Gastrocnemius medialis (tissue), 4 donors: ENCODE results near the gene FGF22. TPM values are rescaled to one million over a fixed set of nuclear protein-coding genes. Genes with fewer than 3 reads are reported as not detected.
"Not testable (repeated sequence)": the region's sequence is repeated elsewhere in the genome, so short reads cannot be mapped to it uniquely, and the experiment has no call there.

ENCODE experiments used
- ATAC-seq, 2 donors: fragments of 150-250 bp; one replicate each; pipeline ENCODE4 v1.9.1; 2016
- DNase-seq, 2 donors: peaks; one replicate each; pipeline ENCODE4 v3.0.0-alpha.2; 2019
- H3K27ac ChIP-seq, 4 donors: fragments of 200-600 bp; sonication (generic); 1 replicate in 1 of 4; 2 replicates in 3 of 4; pipeline ENCODE4 v1.5.1; 2016 to 2018; ENCODE audit warnings: mild to moderate bottlenecking in 2 of 4, moderate library complexity in 1 of 4
- H3K27me3 ChIP-seq, 3 donors: fragments of 200-600 bp; sonication (generic) in 2 of 3; 1 replicate in 1 of 3; 2 replicates in 2 of 3; pipeline versions ENCODE4 v1.5.1 to v1.6.0; 2016 to 2019; ENCODE audit warnings: mild to moderate bottlenecking in 1 of 3, moderate library complexity in 1 of 3
- H3K36me3 ChIP-seq, 2 donors: fragments of 200-600 bp; sonication (generic) in 1 of 2; one replicate each; pipeline ENCODE4 v1.5.1; 2017 to 2018
- H3K4me1 ChIP-seq, 2 donors: fragments of 200-600 bp; sonication (generic) in 1 of 2; one replicate each; pipeline ENCODE4 v1.5.1; 2016 to 2017; ENCODE audit warnings: mild to moderate bottlenecking in 2 of 2
- H3K4me3 ChIP-seq, 4 donors: fragments of 200-600 bp; sonication (generic) in 3 of 4; 1 replicate in 1 of 4; 2 replicates in 3 of 4; pipeline ENCODE4 v1.5.1; 2016 to 2019; ENCODE audit warnings: mild to moderate bottlenecking in 2 of 4
- H3K9me3 ChIP-seq, 3 donors: fragments of 200-600 bp; sonication (generic) in 2 of 3; 1 replicate in 1 of 3; 2 replicates in 2 of 3; pipeline ENCODE4 v1.5.1; 2016 to 2019
- POLR2A ChIP-seq, 2 donors: fragments of 450-650 bp; IDR thresholded peaks; one replicate each; pipeline ENCODE4 v1.6.1; 2017; ENCODE audit warnings: antibody characterized with exemption in 2 of 2, mild to moderate bottlenecking in 2 of 2, moderate library complexity in 2 of 2
- in situ Hi-C, 4 donors: fragments of 200-750 bp; cut with MboI; loops; one replicate each; pipeline versions ENCODE4 v1.15.0 to v1.8.0; 2017; ENCODE audit warnings: low sequenced_read_pairs in 4 of 4
- intact Hi-C: fragments of 100-400 bp; cut with DNase I; formaldehyde crosslinking; loops from one replicate; pipeline ENCODE4 v1.15.1; 2023; ENCODE audit warnings: low total_unique reads
- total RNA-seq, 4 donors: library from RNA; depleted of rRNA; stranded (reverse); fragments of >200 nt; gene quantifications; one replicate each; pipeline versions ENCODE4 v1.1.0 to v1.2.3, GENCODE V29; 2016
- TF ChIP-seq, protein P1 (sequence below), 5 experiments: fragments of 450-650 bp in 3 of 5; fragments of 200-600 bp in 2 of 5; sonication (generic) in 2 of 5; IDR thresholded peaks in 4 of 5; conservative IDR thresholded peaks in 1 of 5; 1 replicate in 4 of 5; 2 replicates in 1 of 5; pipeline ENCODE4 v1.5.1; 2016 to 2019; ENCODE audit warnings: antibody characterized with exemption in 5 of 5, mild to moderate bottlenecking in 3 of 5, moderate library complexity in 3 of 5

The FGF22 gene
- total RNA-seq, 4 donors from 2014 or later, result not detected

DNA sequence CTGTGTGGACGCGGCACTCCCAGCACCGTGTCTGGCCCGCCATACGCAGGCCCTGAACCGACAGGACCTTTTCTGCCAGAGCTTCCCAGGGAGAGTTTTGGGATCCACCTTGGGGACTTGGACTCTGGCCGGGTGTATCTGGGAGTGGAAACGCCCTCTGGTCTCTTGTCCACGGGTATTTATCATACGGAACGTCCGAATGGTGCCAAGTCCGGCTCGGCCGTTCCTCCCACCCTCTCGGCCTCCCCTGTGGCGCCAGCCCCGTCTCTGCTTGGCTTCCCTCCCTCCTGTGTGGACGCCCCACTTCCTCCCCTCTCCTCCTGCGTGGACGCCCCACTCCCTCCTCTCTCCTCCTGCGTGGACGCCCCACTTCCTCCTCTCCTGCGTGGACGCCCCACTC, 37.9 kb upstream of the FGF22 start:
- Histone ChIP-seq H3K4me3 (no peak overlapping the region), H3K4me1 (no peaks in the 10 kb centered on the region), H3K9me3 (no peaks in the 10 kb centered on the region), H3K27me3 (peaks cover 0 to 6% (median 2%) of the 10 kb centered on the region in 3 donors), H3K36me3 (no peaks in the 10 kb centered on the region), H3K27ac (no peak overlapping the region)
- in situ Hi-C loops, result no loop called here
- intact Hi-C loops, result no loop called here
- DNase-seq (no peak), ATAC-seq (no peak)
- TF ChIP-seq POLR2A (IDR thresholded peaks at IDR 0.05), result no peak
- TF ChIP-seq, protein P1, sequence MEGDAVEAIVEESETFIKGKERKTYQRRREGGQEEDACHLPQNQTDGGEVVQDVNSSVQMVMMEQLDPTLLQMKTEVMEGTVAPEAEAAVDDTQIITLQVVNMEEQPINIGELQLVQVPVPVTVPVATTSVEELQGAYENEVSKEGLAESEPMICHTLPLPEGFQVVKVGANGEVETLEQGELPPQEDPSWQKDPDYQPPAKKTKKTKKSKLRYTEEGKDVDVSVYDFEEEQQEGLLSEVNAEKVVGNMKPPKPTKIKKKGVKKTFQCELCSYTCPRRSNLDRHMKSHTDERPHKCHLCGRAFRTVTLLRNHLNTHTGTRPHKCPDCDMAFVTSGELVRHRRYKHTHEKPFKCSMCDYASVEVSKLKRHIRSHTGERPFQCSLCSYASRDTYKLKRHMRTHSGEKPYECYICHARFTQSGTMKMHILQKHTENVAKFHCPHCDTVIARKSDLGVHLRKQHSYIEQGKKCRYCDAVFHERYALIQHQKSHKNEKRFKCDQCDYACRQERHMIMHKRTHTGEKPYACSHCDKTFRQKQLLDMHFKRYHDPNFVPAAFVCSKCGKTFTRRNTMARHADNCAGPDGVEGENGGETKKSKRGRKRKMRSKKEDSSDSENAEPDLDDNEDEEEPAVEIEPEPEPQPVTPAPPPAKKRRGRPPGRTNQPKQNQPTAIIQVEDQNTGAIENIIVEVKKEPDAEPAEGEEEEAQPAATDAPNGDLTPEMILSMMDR (IDR thresholded peaks at IDR 0.05 in 4 of 5, conservative IDR thresholded peaks at IDR 0.05 in 1 of 5), result no peak

DNA sequence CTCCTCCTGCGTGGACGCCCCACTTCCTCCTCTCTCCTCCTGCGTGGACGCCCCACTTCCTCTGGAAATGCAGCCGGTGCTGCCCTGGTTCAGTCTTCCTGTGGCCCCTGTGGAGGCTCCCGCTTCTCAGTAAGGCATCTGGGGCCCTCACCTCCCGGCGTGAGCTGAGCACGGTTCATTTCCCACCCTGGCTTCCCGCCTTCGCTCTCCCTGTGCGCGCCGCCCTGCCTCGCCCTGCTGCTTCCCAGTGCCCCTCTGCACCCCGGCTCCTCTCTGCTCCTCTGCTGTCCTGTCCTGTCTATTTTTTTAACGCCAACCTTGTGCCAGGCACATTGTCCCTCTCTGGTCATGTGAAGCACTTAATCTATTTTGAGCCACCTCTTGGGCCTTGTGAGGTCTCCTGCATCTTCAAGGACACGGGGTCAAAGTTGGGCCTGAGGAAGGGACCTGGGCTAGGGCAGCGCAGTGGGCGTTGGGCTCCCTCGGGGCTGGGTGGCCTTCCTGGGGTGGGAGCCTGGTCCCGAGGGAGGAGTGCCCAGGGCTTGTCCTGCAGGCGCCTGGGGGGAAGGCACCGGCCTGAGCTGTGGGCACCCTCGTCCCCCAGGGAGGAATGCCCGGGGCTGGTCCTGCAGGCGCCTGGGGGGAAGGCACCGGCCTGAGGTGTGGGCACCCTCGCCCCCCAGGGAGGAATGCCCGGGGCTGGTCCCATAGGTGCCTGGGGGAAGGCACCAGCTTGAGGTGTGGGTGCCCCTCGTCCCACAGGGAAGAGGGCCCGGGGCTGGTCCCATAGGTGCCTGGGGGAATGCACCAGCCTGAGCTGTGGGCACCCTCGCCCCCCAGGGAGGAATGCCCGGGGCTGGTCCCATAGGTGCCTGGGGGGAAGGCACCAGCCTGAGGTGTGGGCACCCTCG, 37.0 kb upstream of the FGF22 start:
- no peaks in the 10 kb centered on the region for H3K9me3 ChIP-seq
- no peak overlapping the region for H3K27ac ChIP-seq
- H3K36me3 ChIP-seq, result no peaks in the 10 kb centered on the region
- ATAC-seq (no peak), DNase-seq (no peak)
- TF ChIP-seq, protein P1 (IDR thresholded peaks at IDR 0.05 in 4 of 5, conservative IDR thresholded peaks at IDR 0.05 in 1 of 5), result no peak
- no peak for TF ChIP-seq POLR2A (IDR thresholded peaks at IDR 0.05)
- no peaks in the 10 kb centered on the region for H3K4me1 ChIP-seq
- H3K27me3 ChIP-seq, result peaks cover 0 to 2% (median 1%) of the 10 kb centered on the region in 3 donors
- H3K4me3 ChIP-seq, result no peak overlapping the region
- intact Hi-C loops, result no loop called here
- in situ Hi-C loops, result no loop called here

DNA sequence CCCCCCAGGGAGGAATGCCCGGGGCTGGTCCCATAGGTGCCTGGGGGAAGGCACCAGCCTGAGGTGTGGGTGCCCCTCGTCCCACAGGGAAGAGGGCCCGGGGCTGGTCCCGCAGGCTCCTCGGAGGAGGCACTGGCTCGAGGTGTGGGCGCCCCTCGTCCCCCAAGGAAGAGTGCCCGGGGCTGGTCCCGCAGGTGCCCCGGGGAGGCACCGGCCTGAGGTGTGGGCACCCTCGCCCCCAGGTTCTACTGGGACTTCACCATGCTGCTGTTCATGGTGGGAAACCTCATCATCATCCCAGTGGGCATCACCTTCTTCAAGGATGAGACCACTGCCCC, 36.4 kb upstream of the FGF22 start:
- in situ Hi-C loops, ATAC-seq, H3K4me1 ChIP-seq, H3K36me3 ChIP-seq, H3K27ac ChIP-seq, intact Hi-C loops, H3K4me3 ChIP-seq, DNase-seq, H3K9me3 ChIP-seq, H3K27me3 ChIP-seq: not testable (repeated sequence)

DNA sequence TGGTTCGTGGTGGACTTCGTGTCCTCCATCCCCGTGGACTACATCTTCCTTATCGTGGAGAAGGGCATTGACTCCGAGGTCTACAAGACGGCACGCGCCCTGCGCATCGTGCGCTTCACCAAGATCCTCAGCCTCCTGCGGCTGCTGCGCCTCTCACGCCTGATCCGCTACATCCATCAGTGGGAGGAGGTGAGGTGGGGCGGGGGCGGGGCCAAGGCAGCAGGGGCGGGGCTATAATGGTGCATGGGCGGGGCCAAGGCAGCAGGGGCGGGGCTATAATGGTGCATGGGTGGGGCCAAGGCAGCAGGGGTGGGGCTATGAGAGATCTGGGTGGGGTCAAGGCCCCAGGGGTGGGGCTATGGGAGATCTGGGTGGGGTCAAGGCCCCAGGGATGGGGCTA, 35.9 kb upstream of the FGF22 start:
- H3K9me3 ChIP-seq, DNase-seq, in situ Hi-C loops, H3K27me3 ChIP-seq, H3K27ac ChIP-seq, H3K36me3 ChIP-seq, ATAC-seq, H3K4me3 ChIP-seq, H3K4me1 ChIP-seq, intact Hi-C loops: not testable (repeated sequence)

DNA sequence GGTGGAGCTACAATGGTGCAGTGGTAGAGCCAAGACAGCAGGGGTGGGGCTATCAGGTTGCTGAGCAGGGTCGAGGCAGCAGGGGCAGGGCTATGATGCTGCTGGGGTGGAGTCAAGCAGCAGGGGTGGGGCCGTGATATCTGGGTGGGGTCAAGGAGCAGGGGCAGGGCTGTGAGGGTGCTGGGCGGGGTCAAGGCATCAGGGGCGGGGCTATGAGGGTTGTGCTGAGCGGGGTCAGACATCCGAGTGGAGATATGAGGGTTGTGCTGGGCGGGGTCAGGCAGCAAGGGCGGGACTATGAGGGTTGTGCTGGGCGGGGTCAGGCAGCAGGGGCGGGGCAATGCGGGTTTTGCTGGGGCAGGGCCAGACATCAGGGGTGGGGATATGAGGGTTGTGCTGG, 35.3 kb upstream of the FGF22 start:
- in situ Hi-C loops, result no loop called here

DNA sequence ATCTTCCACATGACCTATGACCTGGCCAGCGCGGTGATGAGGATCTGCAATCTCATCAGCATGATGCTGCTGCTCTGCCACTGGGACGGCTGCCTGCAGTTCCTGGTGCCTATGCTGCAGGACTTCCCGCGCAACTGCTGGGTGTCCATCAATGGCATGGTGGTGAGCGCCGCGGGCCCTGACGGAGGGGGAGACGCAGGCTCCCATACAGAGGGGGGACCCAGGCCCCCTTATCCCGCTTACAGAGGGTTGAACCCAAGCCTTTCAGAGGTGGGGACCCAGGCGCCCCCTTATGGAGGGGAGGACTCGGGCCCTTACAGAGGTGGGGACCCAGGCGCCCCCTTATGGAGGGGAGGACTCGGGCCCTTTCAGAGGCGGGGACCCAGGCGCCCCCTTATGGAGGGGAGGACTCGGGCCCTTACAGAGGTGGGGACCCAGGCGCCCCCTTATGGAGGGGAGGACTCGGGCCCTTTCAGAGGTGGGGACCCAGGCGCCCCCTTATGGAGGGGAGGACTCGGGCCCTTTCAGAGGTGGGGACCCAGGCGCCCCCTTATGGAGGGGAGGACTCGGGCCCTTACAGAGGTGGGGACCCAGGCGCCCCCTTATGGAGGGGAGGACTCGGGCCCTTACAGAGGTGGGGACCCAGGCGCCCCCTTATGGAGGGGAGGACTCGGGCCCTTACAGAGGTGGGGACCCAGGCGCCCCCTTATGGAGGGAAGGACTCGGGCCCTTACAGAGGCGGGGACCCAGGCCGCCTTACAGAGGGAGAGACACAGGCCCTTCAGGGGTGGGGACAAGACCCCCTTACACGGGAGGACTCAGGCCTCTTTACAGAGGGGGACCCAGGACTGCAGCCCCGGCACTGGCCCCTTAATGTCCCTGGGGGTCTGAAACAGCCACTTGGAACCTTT, 34.4 kb upstream of the FGF22 start:
- H3K27ac ChIP-seq, H3K36me3 ChIP-seq, in situ Hi-C loops, H3K27me3 ChIP-seq, H3K9me3 ChIP-seq, DNase-seq, H3K4me3 ChIP-seq, ATAC-seq, intact Hi-C loops, H3K4me1 ChIP-seq: not testable (repeated sequence)

More for the DNA sequence above, 35.3 kb upstream of the FGF22 start:
- DNase-seq (no peak), ATAC-seq (no peak)
- H3K27ac ChIP-seq, result no peak overlapping the region
- TF ChIP-seq POLR2A (IDR thresholded peaks at IDR 0.05), result no peak
- TF ChIP-seq, protein P1 (IDR thresholded peaks at IDR 0.05 in 4 of 5, conservative IDR thresholded peaks at IDR 0.05 in 1 of 5), result no peak
- intact Hi-C loops, result no loop called here
- H3K4me1 ChIP-seq, result no peaks in the 10 kb centered on the region
- H3K36me3 ChIP-seq, result no peaks in the 10 kb centered on the region
- no peaks in the 10 kb centered on the region for H3K9me3 ChIP-seq
- peaks cover 2 to 8% (median 3%) of the 10 kb centered on the region in 3 donors for H3K27me3 ChIP-seq
- H3K4me3 ChIP-seq, result no peak overlapping the region
